Heart right ventricle (tissue), 16 donors: ENCODE data around the gene TRIM27. TPM values are rescaled to one million over a fixed set of nuclear protein-coding genes. Genes with fewer than 3 reads are reported as not detected.

Source experiments
- ATAC-seq, 8 donors: fragments of 200-7000 bp; cut with Tn5 transposase; one replicate each; pipeline ENCODE4 v1.9.1; 2020; ENCODE audit warnings: mild to moderate bottlenecking in 8 of 8, moderate library complexity in 8 of 8, moderate number of reproducible peaks in 1 of 8
- DNase-seq, 2 donors: peaks; one replicate each; pipeline ENCODE4 v3.0.0-alpha.2; 2020
- H3K27ac ChIP-seq, 10 donors: fragments of 200-600 bp; sonication (generic) in 2 of 10; one replicate each; pipeline versions ENCODE4 v1.5.0 to v1.8.0; 2020 to 2022; ENCODE audit warnings: mild to moderate bottlenecking in 3 of 10
- H3K27me3 ChIP-seq, 7 donors: fragments of 200-600 bp; one replicate each; pipeline ENCODE4 v1.8.0; 2021 to 2022; ENCODE audit warnings: mild to moderate bottlenecking in 2 of 7
- H3K36me3 ChIP-seq, 9 donors: fragments of 200-600 bp; sonication (generic) in 1 of 9; one replicate each; pipeline versions ENCODE4 v1.5.0 to v1.8.0; 2020 to 2022; ENCODE audit warnings: mild to moderate bottlenecking in 2 of 9
- H3K4me1 ChIP-seq, 9 donors: fragments of 200-600 bp; sonication (generic) in 1 of 9; one replicate each; pipeline versions ENCODE4 v1.5.0 to v1.8.0; 2020 to 2022; ENCODE audit warnings: mild to moderate bottlenecking in 4 of 9
- H3K4me3 ChIP-seq, 10 donors: fragments of 200-600 bp; sonication (generic) in 2 of 10; one replicate each; pipeline versions ENCODE4 v1.5.0 to v1.8.0; 2020 to 2022; ENCODE audit warnings: mild to moderate bottlenecking in 7 of 10, moderate library complexity in 2 of 10
- H3K9me3 ChIP-seq, 11 donors: fragments of 200-600 bp in 10 of 11; sonication (generic) in 2 of 11; one replicate each; pipeline versions ENCODE4 v1.5.0 to v1.8.0; 2013 to 2022; ENCODE audit warnings: mild to moderate bottlenecking in 2 of 11, control low read depth in 1 of 11, moderate library complexity in 1 of 11
- WGBS, 2 donors: extraction: QIAGEN DNeasy Blood & Tissue Kit; methylation state at CpG; one replicate each; pipeline ENCODE4 v1.1.7; 2013; ENCODE audit warnings: inconsistent platforms in 1 of 2; 5-methylcytosine and 5-hydroxymethylcytosine counted together
- intact Hi-C, 10 donors: fragments of 100-400 bp; cut with DNase I; formaldehyde crosslinking; loops; one replicate each; pipeline versions ENCODE4 v1.11.1 to v1.14.2; 2022
- polyA plus RNA-seq, 2 donors: library from polyadenylated mRNA; stranded (reverse); fragments of 200-250 nt; gene quantifications; one replicate each; pipeline ENCODE4 v1.2.3, GENCODE V29; 2013
- total RNA-seq, 10 donors: library from RNA; stranded (reverse); fragmentation: NEBNext Ultra II Directional in 3 of 10; extraction: Animal tissue kit (Norgen Biotek cat#: 25700) in 3 of 10; gene quantifications; one replicate each; pipeline versions ENCODE4 v1.2.1 to v1.2.4, GENCODE V29; 2021 to 2023
- TF ChIP-seq, protein P1 (sequence below), 9 donors: fragments of 200-600 bp; sonication (generic) in 2 of 9; IDR thresholded peaks; one replicate each; pipeline versions ENCODE4 v1.5.0 to v1.8.0; 2021 to 2022; ENCODE audit warnings: antibody characterized with exemption in 9 of 9, mild to moderate bottlenecking in 5 of 9, moderate library complexity in 1 of 9
- donor health status: Arrhythmogenic right ventricular cardiomyopathy.
- donor health status: ischemic (EF 13 %, LVEDD 7.1; RV severe dilation, severe dysfunction).
- donor health status: healthy with polysubstance abuse.
- donor health status: DM: no; HTN: yes; CAD: no.
- donor health status: DM: no; HTN: no; CAD: no.
- donor health status: ischemic (EF 25% LVEDD 6.9; RV normal size, moderate dysfunction).
- donor health status: ischemic (EF 25% LVEDD 5.7; RV mildly dilated, moderate dysfunction).
- donor health status: healthy.
- donor health status: DM: yes; HTN: yes; CAD: no.
- donor health status: Ischemic cardiomyopathy.
- donor health status: ischemic (EF 35%, LVEDD 5.7; RV mildly dilated, moderate dysfunction).
- donor health status: nonischemic (EF 11% LVEDD 7.7; RV severe dilation, severe dysfunction).
- donor health status: DM: yes; HTN: yes; CAD: no.
- donor health status: PGD.
- donor health status: ischemic (EF 29% LVEDD 5.4; RV normal size, mild dysfunction).
- donor health status: nonischemic (EF 23%, LVEDD 6.1; RV moderate dilation, normal function).

The TRIM27 gene
- total and polyA plus RNA-seq, 12 donors, result 14.7 to 26.2 (median 18.6) TPM

DNA sequence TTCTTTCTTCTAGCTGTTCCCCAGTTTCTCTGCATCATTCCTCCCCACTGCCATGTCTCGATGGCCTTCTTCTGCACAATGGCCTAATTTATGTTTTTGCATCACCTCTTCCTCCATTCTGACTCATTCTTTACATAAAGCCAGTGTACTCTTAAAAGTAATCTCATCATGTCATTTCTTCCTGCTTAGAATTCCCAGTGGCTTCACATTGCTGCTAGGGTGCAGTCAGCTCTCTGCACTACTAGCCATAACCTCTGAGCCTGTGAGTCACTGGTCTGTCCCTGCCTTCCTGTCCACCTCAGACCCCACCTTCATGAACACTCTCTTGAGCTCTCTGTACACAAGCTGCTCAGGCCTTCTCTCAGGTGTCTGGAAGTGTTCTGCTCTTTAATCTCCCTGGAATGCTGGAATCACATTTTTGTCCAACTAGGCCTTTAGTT, 24.1 kb upstream of the TRIM27 start:
- intact Hi-C loops, result loop anchor here in 2 of 10 donors (5.0 to 10.0 kb wide), 3 partner anchors 34 to 93 kb away; no protein-coding TSS in a partner anchor

DNA sequence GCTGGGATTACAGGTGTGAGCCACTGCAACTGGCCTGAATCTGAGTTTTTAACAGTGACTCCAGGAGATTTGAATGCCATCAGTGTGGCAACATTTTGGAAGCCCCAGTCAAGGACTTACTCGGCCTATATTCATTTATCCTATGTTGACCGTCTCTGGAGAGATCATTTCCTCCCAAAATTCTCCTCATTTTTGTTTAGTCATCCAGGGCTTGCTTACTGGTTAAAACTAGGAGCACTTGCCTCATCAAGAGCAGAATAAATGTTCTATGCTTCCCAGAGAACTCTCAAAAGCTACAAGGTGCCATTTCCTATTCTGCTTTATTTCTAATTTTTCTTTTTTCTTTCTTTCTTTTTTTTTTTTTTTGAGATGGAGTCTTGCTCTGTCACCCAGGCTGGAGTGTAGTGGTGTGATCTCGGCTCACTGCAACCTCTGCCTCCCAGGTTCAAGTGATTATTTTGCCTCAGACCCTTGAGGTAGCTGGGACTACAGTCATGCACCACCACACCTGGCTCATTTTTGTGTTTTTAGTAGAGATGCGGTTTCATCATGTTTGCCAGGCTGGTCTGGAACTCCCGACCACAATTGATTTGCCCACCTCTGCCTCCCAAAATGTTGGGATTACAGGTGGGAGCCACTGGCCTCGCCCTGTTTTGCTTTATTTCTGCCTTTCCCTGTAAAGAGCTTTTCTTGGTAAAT, 23.4 kb upstream of the TRIM27 start:
- Histone ChIP-seq H3K9me3 (no peaks in the 10 kb centered on the region), H3K4me1 (peaks cover 0 to 30% (median 13%) of the 10 kb centered on the region in 9 donors), H3K27me3 (no peaks in the 10 kb centered on the region), H3K4me3 (no peak overlapping the region), H3K27ac (no peak overlapping the region), H3K36me3 (no peaks in the 10 kb centered on the region)
- WGBS, 2 donors, result 81 to 82% methylated on average over 6 of the region's 6 CpGs
- DNase-seq (no peak), ATAC-seq (no peak)
- TF ChIP-seq, protein P1, sequence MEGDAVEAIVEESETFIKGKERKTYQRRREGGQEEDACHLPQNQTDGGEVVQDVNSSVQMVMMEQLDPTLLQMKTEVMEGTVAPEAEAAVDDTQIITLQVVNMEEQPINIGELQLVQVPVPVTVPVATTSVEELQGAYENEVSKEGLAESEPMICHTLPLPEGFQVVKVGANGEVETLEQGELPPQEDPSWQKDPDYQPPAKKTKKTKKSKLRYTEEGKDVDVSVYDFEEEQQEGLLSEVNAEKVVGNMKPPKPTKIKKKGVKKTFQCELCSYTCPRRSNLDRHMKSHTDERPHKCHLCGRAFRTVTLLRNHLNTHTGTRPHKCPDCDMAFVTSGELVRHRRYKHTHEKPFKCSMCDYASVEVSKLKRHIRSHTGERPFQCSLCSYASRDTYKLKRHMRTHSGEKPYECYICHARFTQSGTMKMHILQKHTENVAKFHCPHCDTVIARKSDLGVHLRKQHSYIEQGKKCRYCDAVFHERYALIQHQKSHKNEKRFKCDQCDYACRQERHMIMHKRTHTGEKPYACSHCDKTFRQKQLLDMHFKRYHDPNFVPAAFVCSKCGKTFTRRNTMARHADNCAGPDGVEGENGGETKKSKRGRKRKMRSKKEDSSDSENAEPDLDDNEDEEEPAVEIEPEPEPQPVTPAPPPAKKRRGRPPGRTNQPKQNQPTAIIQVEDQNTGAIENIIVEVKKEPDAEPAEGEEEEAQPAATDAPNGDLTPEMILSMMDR (IDR thresholded peaks at IDR 0.05), result no peak
- intact Hi-C loops, result loop anchor here in 2 of 10 donors (5.0 to 10.0 kb wide), 3 partner anchors 35 to 92 kb away; no protein-coding TSS in a partner anchor

More for the DNA sequence above, 24.1 kb upstream of the TRIM27 start:
- Histone ChIP-seq H3K36me3 (no peaks in the 10 kb centered on the region), H3K4me1 (peaks cover 0 to 24% (median 7%) of the 10 kb centered on the region in 9 donors), H3K9me3 (no peaks in the 10 kb centered on the region), H3K4me3 (no peak overlapping the region), H3K27me3 (peaks cover 0 to 1% (median 0%) of the 10 kb centered on the region in 7 donors), H3K27ac (no peak overlapping the region)
- WGBS, 2 donors, result 86 to 92% methylated on average over 1 of the region's 1 CpG
- no peak for ATAC-seq
- no peak for DNase-seq
- TF ChIP-seq, protein P1 (IDR thresholded peaks at IDR 0.05), result no peak

DNA sequence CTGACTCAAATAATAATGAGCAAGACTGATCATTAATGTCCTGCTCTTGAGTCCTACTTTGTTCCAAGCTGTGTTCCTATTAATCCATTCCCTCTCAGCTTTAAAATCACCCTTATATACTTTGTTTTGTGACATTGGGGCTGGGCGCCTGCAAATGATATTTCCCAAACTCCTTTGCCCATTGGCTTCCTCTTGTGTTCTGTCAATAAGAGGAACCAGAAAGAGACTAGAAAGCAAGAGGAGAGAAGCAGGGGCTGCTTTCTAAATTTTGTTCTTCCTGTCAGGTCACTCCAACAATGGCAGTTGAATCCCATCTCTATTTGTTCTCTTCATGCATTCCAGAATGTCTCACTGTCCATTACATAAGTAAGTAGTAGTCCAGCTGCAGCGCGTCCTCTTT, 21.6 kb upstream of the TRIM27 start:
- intact Hi-C loops, result loop anchor here in 5 of 10 donors (2.0 to 10.0 kb wide), 5 partner anchors 21 to 91 kb away; no protein-coding TSS in a partner anchor
- no peaks in the 10 kb centered on the region for H3K9me3 ChIP-seq
- WGBS, 2 donors, result 85 to 88% methylated on average over 3 of the region's 3 CpGs
- DNase-seq (no peak), ATAC-seq (no peak)
- TF ChIP-seq, protein P1 (IDR thresholded peaks at IDR 0.05), result no peak
- no peaks in the 10 kb centered on the region for H3K36me3 ChIP-seq
- H3K27me3 ChIP-seq, result no peaks in the 10 kb centered on the region
- H3K27ac ChIP-seq, result no peak overlapping the region
- peaks cover 0 to 46% (median 19%) of the 10 kb centered on the region in 9 donors for H3K4me1 ChIP-seq
- no peak overlapping the region for H3K4me3 ChIP-seq

DNA sequence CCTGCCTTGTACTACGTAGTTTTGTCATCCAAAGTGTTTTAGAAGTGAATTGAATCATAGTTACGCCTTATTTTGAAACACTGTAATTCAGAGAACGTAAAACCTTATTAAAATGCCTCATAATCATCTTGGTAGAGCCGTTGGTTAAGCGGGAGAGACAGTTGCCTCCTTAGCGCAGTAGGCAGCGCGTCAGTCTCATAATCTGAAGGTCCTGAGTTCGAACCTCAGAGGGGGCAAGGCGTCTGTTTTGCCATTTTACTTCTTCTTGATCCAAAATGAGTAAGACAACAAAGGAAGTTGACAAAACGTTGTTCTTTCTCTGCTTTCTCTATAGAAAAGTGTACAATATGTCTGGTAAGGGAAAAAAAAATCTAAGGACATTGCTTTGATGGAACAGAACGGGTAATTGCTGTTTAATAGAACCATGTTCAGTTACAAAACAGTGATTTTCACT, 20.7 kb upstream of the TRIM27 start:
- intact Hi-C loops, result loop anchor here in 9 of 10 donors (2.0 to 10.0 kb wide), 8 partner anchors 20 to 107 kb away; no protein-coding TSS in a partner anchor
- TF ChIP-seq, protein P1 (IDR thresholded peaks at IDR 0.05), result no peak
- peaks cover 0 to 55% (median 26%) of the 10 kb centered on the region in 9 donors for H3K4me1 ChIP-seq
- 3 to 5% methylated on average over 12 of the region's 12 CpGs for WGBS, 2 donors
- ATAC-seq (peak; percentile 43 to 71 (median 65)), DNase-seq (peak; percentile 27 to 50)
- no peaks in the 10 kb centered on the region for H3K9me3 ChIP-seq
- no peaks in the 10 kb centered on the region for H3K27me3 ChIP-seq
- H3K27ac ChIP-seq, result peak overlapping the region in 9 of 10 donors; percentile 26 to 84 (median 75)
- H3K4me3 ChIP-seq, result peak overlapping the region; percentile 22 to 70 (median 59)
- H3K36me3 ChIP-seq, result no peaks in the 10 kb centered on the region
